Retina (tissue), 1 donor: ENCODE results near the gene ZNF330.

Experiments used
- DNase-seq: peaks from one replicate; pipeline ENCODE4 v3.0.0-alpha.2; 2016

The ZNF330 gene

GRCh38 chr4:141238186-141238585 lies 17.5 kb downstream of the ZNF330 start:
- DNase-seq: no peak

- DNase-seq: no peak
These were observed 19.6 kb downstream of the ZNF330 start for GRCh38 chr4:141240259-141240658.

GRCh38 chr4:141240671-141241070 lies 20.0 kb downstream of the ZNF330 start:
- no peak for DNase-seq

- no peak for DNase-seq
These were observed 21.3 kb downstream of the ZNF330 start for GRCh38 chr4:141241986-141242385.

GRCh38 chr4:141244419-141244818 lies 23.7 kb downstream of the ZNF330 start:
- no peak for DNase-seq

- DNase-seq: no peak
These were observed 25.5 kb downstream of the ZNF330 start for GRCh38 chr4:141246243-141246642.

- DNase-seq: no peak
These were observed 26.2 kb downstream of the ZNF330 start for GRCh38 chr4:141246683-141247429.

GRCh38 chr4:141247430-141247780 lies 26.7 kb downstream of the ZNF330 start:
- no peak for DNase-seq

- DNase-seq: no peak
These were observed 27.3 kb downstream of the ZNF330 start for GRCh38 chr4:141248029-141248428.

- DNase-seq: no peak
These were observed 27.8 kb downstream of the ZNF330 start for GRCh38 chr4:141248486-141248885.

- DNase-seq: no peak
These were observed 33.6 kb downstream of the ZNF330 start for GRCh38 chr4:141254326-141254725.

- DNase-seq: no peak
These were observed 34.3 kb downstream of the ZNF330 start for GRCh38 chr4:141255016-141255415.

- no peak for DNase-seq
These were observed 37.9 kb downstream of the ZNF330 start for GRCh38 chr4:141258558-141258957.

GRCh38 chr4:141275834-141276233 lies 55.1 kb downstream of the ZNF330 start:
- DNase-seq: no peak

- no peak for DNase-seq
These were observed 62.5 kb downstream of the ZNF330 start for GRCh38 chr4:141283152-141283551.

GRCh38 chr4:141283563-141283962 lies 62.9 kb downstream of the ZNF330 start:
- DNase-seq: no peak
